ENCODE data around the gene TMEM151B.

DNA sequence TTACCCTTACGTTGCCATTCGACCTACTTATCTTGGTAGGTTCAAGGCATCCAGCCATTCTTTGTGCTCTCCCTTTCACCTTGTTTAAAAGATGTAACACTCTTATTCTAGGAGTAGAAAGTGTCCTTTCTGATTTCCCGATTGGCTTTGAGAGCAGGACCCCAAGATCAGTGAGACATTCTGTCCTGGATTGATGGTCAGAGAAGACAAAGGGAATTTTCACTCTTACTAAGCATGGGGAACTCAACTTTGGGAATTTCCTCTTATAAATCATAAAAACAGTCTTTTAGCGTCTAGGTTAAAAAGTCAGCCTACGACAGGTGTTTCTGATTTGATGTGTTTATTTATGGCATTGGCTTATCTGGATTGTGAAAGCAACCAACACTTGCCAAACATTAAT, 45.7 kb downstream of the TMEM151B start:
- no peak for TF ChIP-seq POLR2AphosphoS5 (IDR thresholded peaks at IDR 0.05; ENCODE audit: borderline replicate concordance, low read depth, low read length)
- no peak for TF ChIP-seq EZH2 (IDR thresholded peaks at IDR 0.05)

Measured in SK-N-MC (cell line).